Effector CD4-positive, alpha-beta T cell (primary cell): ENCODE results near the gene FOXP1.

Source experiments
- DNase-seq: peaks from one replicate; pipeline ENCODE4 v3.0.0-alpha.2; 2020

Gene FOXP1

GRCh38 chr3:71294919-71295318, 288.6 kb downstream of the FOXP1 start:
- DNase-seq: no peak

DNA sequence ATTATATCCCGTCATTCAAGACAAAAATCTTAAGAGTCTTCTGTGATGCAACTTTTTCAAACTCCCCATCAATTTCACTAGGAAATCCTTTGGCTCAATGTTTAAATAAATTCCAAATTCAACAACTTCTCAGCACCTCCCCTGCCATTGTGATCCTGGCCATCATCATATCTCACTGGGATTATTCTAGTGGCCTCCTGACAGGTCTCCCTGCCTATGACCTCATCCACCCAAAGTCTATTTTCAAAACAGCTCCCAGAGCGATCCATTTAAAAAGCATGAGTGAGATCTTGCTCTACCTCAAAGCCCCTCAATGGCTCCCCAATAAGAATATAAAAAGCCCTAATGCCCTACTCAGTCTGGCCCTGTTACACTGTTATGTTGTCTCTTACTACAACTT, 293.2 kb downstream of the FOXP1 start:
- no peak for DNase-seq

DNA sequence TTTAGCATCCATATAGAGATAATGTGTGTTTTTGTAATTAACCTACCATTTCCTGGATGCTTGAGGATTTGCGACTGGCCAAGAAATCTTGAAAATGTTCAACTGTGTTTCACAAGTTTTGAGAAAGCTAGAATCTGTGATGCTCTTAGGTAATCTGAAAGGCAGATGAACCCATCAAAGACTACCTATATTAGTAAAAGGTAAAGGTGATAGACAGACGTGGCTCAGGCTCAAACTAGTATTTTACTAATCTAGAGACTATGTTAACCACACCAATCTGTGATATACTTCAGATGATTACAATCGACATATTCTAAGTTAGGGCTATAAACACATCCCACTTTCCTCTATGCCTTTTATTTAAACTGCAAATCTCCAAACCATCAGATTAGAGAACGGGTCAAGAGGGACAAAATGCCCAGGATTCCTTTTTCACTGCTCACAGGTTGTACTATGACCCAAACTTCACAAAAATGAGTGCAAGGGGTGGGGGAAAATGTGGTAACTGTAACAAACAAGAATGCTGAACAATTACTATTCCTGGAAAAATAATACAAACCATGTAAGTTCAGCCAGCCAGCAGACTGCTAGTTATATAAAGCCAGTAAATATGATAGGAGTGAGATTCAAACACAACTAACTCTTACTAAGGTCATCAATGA, 295.1 kb downstream of the FOXP1 start:
- no peak for DNase-seq

DNA sequence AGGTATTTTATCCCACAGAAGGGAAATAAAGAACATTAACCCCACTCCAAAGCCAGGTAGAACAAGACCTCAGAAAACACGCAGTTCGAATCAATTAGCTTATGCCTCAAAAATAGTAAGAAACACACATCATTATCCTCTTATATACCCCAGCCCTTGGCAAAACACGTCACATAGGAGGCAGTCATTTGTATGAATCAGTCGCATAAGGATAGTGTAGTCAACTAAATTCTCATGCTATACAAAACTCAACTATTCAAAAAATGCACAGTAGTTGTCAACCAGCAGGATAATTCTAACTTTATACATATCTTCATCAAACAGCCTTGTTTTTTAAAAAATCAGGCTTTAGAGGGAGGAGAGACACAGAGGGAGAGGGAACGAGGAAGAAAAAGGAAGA, 298.4 kb downstream of the FOXP1 start:
- DNase-seq: no peak

GRCh38 chr3:71282976-71283375, 300.6 kb downstream of the FOXP1 start:
- no peak for DNase-seq

- no peak for DNase-seq
Observed at GRCh38 chr3:71281280-71281679, 302.2 kb downstream of the FOXP1 start.

DNA sequence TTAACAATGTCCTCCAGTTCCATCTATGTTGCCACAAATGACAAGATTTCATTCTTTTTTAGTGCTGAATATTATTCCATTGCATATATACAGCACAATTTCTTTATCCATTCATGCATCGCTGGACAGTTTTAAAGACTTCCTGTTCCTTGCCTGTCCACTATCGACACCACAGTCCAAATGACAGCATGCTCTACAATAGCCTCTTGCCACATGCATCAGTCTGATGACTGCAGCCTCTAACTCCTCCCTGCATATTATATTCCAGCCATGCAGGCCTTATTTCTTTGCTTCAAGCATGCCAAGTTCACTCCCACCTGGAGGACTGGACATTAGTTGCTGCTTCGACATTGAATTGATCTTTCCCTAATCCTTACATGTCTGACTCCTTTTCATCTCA, 306.2 kb downstream of the FOXP1 start:
- no peak for DNase-seq

- no peak for DNase-seq
Observed at GRCh38 chr3:71276531-71276930, 307.0 kb downstream of the FOXP1 start.

GRCh38 chr3:71273453-71273852, 310.1 kb downstream of the FOXP1 start:
- DNase-seq: no peak

DNA sequence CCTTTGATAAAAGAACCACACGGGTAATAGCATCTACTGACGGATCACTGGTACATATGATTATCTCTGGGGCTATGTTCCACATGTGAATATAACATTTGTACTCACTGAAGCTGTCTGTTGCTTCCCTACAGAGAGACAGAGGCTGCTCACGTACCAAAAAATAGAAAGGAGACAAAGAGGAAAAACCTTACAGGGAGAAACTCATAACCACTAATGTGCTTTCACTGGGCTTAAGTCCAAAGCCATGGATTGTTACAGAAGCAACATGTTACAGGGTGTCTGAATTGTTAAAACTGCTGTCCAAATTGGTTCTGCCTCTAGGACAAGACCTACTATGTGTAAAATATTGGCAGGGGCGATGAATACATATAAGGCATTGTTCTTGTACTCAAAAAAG, 311.9 kb downstream of the FOXP1 start:
- no peak for DNase-seq

DNA sequence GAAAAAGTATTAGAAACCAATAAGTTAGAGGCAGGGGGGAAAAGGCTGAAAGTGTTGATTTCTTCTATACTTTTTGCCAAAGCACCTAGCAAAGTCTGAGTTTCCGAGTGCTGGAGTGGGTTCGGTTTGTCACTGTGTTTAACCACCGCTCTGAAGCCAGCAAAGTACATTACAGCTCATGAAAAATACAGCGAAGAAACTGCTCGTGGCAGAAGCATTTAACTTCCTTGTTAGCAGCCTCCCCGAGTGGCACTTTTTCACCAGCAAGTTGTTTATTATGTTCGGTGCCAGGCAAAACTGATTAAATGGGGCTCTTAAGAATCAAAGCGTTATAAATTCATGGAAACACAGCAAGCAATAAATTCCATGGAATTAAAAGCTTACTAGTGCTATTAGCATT, 313.6 kb downstream of the FOXP1 start:
- no peak for DNase-seq

GRCh38 chr3:71268462-71268999, 315.0 kb downstream of the FOXP1 start:
- no peak for DNase-seq

DNA sequence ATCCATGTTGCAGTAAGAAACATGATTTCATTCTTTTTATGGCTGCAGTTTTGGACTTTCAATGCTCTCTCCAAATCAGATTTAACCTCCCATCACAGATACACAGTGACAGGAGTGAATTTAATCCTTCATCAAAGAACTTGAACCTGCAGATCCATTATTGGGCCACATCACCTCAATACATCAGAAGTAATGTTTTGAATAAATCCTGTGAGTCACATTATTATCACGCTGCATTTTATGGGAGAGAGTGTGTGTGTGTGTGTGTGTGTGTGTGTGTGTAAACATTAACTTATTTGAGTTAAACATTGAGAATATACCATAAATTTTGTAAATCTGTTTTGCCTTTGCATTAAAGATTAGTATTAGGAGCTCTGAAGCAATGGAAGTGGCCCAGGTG, 316.7 kb downstream of the FOXP1 start:
- DNase-seq: no peak

DNA sequence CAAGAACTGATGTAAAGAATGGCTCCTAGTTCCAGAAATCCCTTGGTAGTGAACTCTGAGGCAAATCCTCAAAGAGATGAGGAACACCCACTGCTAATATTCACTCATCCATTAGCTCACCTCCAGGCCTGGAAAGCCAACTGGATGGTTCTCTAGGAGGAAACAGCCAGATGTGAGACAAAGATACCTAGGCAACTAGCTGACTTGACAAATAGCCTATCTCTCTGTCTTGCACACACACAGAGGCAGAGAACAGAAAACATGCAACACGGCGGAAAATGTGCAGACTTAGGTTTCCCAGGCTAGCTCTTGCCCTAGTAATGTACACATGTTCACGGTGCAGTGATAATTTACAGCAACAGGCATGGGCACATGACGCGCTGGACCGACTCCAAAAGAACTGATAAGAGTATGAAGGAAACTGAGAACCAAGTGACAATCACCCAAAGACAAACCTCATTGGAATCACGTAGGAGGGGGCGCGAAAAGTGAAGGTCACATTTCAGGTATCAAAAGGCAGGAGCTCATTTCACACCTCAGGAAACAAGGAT, 318.1 kb downstream of the FOXP1 start:
- no peak for DNase-seq

- no peak for DNase-seq
Observed at GRCh38 chr3:71264840-71265239, 318.7 kb downstream of the FOXP1 start.

GRCh38 chr3:71262364-71263265, 320.9 kb downstream of the FOXP1 start:
- no peak for DNase-seq

- no peak for DNase-seq
Observed at GRCh38 chr3:71260782-71261181, 322.7 kb downstream of the FOXP1 start.

DNA sequence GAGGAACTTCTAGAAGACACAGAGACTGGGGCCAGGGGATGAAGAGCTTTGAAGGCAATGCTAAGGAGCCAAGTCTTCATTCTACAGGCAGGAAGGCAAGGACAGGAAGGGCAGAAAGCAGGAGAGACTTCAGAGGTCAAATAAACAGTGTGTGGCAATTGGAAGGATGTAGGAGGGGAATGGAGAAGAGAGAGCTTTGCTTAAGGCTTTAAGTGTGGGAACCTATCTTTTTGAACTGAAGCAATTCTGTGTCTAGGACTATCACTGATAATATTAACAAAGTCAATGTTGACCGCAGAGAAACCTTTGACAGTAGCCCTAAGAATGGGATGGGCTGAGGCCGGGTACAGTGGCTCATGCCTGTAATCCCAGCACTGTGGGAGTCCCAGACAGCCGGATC, 325.0 kb downstream of the FOXP1 start:
- no peak for DNase-seq

DNA sequence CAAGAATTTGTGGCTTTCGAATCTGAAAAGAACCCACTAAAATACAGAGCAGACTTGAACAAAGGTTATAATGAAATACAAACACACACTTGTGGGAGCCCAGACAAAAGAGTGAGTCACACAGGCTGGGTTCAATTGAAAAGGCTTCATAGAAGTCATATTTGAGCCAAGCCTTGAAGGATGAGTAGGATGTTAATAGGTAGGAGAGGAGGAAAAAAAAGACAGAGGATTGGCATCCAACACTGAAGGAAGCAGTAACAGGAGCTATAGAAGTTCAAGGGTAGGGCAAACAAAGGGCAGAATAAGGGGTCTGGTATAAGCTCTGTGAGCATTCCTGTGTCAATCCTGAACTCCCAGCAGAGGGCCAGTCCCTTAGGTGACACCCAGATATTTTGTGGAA, 325.4 kb downstream of the FOXP1 start:
- no peak for DNase-seq

DNA sequence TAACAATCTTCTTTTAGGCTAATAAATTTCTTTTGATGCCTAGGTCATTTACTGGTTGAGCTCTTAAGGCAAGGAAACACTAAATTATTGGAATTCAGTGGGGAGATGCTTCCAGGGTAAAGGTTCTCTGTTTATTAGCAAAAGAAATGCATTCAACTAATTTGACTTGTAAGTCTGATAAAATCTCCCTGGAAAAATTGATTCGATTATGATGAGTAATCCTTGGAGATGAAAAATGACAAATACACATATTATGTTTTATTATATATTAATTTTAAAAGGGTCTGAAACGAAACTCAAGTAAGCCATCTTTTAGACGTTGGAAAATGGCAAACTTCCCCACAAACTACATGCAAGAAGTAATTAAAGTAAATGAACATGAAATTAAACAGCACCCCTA, 328.0 kb downstream of the FOXP1 start:
- no peak for DNase-seq

- no peak for DNase-seq
Observed at GRCh38 chr3:71254281-71255057, 329.1 kb downstream of the FOXP1 start.

- no peak for DNase-seq
Observed at GRCh38 chr3:71253169-71253568, 330.4 kb downstream of the FOXP1 start.

- DNase-seq: no peak
Observed at GRCh38 chr3:71252466-71252865, 331.1 kb downstream of the FOXP1 start.
